Measurements from ENCODE around the gene MMP2. TPM values are rescaled to one million over a fixed set of nuclear protein-coding genes. Genes with fewer than 3 reads are reported as not detected.

MMP2 gene
- total RNA-seq, 1 donor from 2014 or later: 1,246 TPM

DNA sequence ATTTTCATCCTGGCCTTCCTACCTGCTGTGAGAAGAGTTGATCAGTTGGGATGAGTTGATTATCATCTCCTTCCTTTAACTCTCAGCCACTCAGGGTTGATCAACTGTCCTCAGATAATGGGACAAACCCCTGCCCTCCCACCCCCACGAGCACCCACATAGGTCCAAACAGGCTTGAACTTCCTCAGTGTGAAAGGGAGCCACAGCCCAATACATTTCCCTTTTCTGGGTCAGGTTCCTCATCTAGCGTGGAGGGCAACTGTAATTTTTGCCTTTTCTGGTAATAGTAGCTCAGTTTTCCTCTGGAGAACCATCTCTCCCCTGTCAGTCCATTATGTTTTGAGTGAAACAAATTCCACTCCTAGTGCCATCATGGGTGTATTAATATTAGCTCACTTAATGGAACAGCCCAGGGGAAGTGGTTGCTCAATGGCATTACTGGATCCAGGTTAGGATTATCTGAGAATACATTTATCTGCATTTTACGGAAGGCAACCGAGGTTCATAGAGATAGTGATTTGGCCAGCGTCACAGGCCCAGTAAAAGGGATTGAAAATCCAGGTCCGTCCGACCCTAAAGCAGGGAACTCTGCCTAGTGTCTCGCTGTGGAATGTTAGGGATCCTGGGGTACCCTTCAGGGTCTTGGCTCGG lies 29.4 kb downstream of the MMP2 start:
- Mint-ChIP-seq H3K27ac (ENCODE audit: unreplicated experiment) (peak overlapping the region; percentile 53), H3K4me1 (ENCODE audit: low read depth, unreplicated experiment) (peaks cover 24% of the 10 kb centered on the region), H3K9me3 (ENCODE audit: unreplicated experiment) (peaks cover 8% of the 10 kb centered on the region), H3K4me3 (ENCODE audit: unreplicated experiment) (peak overlapping the region; percentile 98), H3K36me3 (ENCODE audit: low read depth, unreplicated experiment) (peaks cover 31% of the 10 kb centered on the region), H3K27me3 (ENCODE audit: low read depth, unreplicated experiment) (no peaks in the 10 kb centered on the region)
- no peak for DNase-seq (ENCODE audit: low read depth)
- peaks cover 16% of the 10 kb centered on the region for H3K4me1 ChIP-seq (ENCODE audit: insufficient read depth, low read length)
- TF ChIP-seq, protein P1, sequence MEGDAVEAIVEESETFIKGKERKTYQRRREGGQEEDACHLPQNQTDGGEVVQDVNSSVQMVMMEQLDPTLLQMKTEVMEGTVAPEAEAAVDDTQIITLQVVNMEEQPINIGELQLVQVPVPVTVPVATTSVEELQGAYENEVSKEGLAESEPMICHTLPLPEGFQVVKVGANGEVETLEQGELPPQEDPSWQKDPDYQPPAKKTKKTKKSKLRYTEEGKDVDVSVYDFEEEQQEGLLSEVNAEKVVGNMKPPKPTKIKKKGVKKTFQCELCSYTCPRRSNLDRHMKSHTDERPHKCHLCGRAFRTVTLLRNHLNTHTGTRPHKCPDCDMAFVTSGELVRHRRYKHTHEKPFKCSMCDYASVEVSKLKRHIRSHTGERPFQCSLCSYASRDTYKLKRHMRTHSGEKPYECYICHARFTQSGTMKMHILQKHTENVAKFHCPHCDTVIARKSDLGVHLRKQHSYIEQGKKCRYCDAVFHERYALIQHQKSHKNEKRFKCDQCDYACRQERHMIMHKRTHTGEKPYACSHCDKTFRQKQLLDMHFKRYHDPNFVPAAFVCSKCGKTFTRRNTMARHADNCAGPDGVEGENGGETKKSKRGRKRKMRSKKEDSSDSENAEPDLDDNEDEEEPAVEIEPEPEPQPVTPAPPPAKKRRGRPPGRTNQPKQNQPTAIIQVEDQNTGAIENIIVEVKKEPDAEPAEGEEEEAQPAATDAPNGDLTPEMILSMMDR (IDR thresholded peaks at IDR 0.05; ENCODE audit: insufficient read depth, low read depth, low read length): no peak
- TF ChIP-seq EZH2 (IDR thresholded peaks at IDR 0.05; ENCODE audit: insufficient read depth, low read length): no peak
- H3K79me2 ChIP-seq (ENCODE audit: insufficient read depth, low read length): peaks cover 45% of the 10 kb centered on the region
- no peaks in the 10 kb centered on the region for H3K27me3 ChIP-seq (ENCODE audit: insufficient read depth, low read length)
- H3K9ac ChIP-seq (ENCODE audit: low read length): no peak overlapping the region
- no peak for FAIRE-seq
- no peak overlapping the region for H3K27ac ChIP-seq (ENCODE audit: low read depth, low read length)
- H3K4me3 ChIP-seq (ENCODE audit: insufficient read depth, low read depth, low read length): peak overlapping the region; percentile 84
- no peaks in the 10 kb centered on the region for H4K20me1 ChIP-seq (ENCODE audit: insufficient read depth, low read length)
- H2AFZ ChIP-seq (ENCODE audit: low read depth, low read length): no peak overlapping the region
- H3K4me2 ChIP-seq (ENCODE audit: low read length): peak overlapping the region; percentile 97
- peaks cover 10% of the 10 kb centered on the region for H3K36me3 ChIP-seq (ENCODE audit: insufficient read depth, low read length)
- H3K9me3 ChIP-seq (ENCODE audit: insufficient read depth, low read depth, low read length): no peaks in the 10 kb centered on the region

DNA sequence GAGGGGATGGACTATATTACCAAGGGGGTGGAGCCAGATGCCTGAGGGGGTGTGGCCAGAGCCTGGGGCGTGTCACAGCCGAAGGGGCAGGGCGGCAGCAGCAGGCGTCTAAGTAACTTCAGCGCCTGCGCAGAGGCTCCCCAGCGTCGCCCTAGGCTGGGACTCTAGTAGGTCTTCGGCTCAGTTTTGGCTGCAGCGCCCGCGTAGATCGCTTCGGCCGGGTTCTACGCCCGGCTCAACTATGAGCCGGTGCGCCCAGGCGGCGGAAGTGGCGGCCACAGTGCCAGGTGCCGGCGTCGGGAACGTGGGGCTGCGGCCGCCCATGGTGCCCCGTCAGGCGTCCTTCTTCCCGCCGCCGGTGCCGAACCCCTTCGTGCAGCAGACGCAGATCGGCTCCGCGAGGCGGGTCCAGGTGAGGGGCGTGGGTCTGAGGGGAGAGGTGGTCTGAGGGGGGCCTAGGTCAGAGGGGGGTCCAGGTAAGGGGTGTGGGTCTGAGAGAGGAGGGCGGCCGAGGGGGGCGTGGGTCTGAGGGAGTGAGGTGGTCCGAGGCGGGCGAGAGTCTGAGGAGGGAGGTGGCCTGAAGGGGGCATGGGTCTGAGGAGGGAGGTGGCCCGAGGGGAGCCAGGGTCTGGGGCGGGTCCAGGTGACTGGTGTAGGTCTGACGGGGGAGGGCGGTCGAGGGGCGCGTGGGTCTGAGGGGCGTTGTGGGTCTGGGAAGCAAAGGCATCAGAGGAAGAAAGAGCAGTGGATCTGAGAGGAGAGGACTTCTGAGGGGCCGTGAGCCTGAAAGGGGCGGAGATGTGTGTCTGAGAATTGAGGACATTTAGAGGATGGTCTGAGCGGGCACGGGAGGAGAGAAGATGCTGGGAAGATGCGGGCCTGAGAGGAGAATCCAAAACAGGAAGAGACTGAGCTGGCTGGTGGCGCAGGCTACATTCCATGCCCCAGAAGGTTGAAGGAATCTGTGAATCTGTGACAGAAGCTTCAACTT lies 30.2 kb downstream of the MMP2 start, which contains the start of gene LPCAT2:
LPCAT2 (plus strand) TSS at position 132 of the 991 bp plus-strand sequence; CDS start at position 242, 110 bp downstream.
- H3K27me3 Mint-ChIP-seq (ENCODE audit: low read depth, unreplicated experiment): no peaks in the 10 kb centered on the region
- H3K4me2 ChIP-seq (ENCODE audit: low read length): peak within 1 kb of the TSS; percentile 97
- H3K4me3 Mint-ChIP-seq (ENCODE audit: unreplicated experiment): peak within 1 kb of the TSS; percentile 98
- peaks cover 53% of the 10 kb centered on the region for H3K79me2 ChIP-seq (ENCODE audit: insufficient read depth, low read length)
- peak; percentile 73 for DNase-seq (ENCODE audit: low read depth)
- peaks cover 24% of the 10 kb centered on the region for H3K4me1 ChIP-seq (ENCODE audit: insufficient read depth, low read length)
- peaks cover 8% of the 10 kb centered on the region for H3K9me3 Mint-ChIP-seq (ENCODE audit: unreplicated experiment)
- no peaks in the 10 kb centered on the region for H4K20me1 ChIP-seq (ENCODE audit: insufficient read depth, low read length)
- H3K4me1 Mint-ChIP-seq (ENCODE audit: low read depth, unreplicated experiment): peaks cover 28% of the 10 kb centered on the region
- peaks cover 10% of the 10 kb centered on the region for H3K36me3 ChIP-seq (ENCODE audit: insufficient read depth, low read length)
- peak within 1 kb of the TSS; percentile 97 for H3K27ac Mint-ChIP-seq (ENCODE audit: unreplicated experiment)
- peak within 1 kb of the TSS; percentile 84 for H3K4me3 ChIP-seq (ENCODE audit: insufficient read depth, low read depth, low read length)
- peaks cover 27% of the 10 kb centered on the region for H3K36me3 Mint-ChIP-seq (ENCODE audit: low read depth, unreplicated experiment)
- H3K9ac ChIP-seq (ENCODE audit: low read length): peak within 1 kb of the TSS; percentile 89
- FAIRE-seq: no peak
- H3K27ac ChIP-seq (ENCODE audit: low read depth, low read length): peak within 1 kb of the TSS; percentile 77
- TF ChIP-seq EZH2 (IDR thresholded peaks at IDR 0.05; ENCODE audit: insufficient read depth, low read length): no peak
- TF ChIP-seq, protein P1 (IDR thresholded peaks at IDR 0.05; ENCODE audit: insufficient read depth, low read depth, low read length): no peak
- H2AFZ ChIP-seq (ENCODE audit: low read depth, low read length): peak within 1 kb of the TSS; percentile 44
- no peaks in the 10 kb centered on the region for H3K9me3 ChIP-seq (ENCODE audit: insufficient read depth, low read depth, low read length)
- H3K27me3 ChIP-seq (ENCODE audit: insufficient read depth, low read length): no peaks in the 10 kb centered on the region
